HG03095 (cell line): Measurements from ENCODE around the gene NIPBL.
"Not testable (repeated sequence)": the region's sequence is repeated elsewhere in the genome, so short reads cannot be mapped to it uniquely, and the experiment has no call there.

Source experiments
- ATAC-seq: cut with Tn5 transposase; IDR thresholded peaks from one replicate; pipeline ENCODE4 v1.9.1; 2021; ENCODE audit warnings: moderate library complexity; ENCODE audit not compliant: unreplicated experiment

NIPBL gene

GRCh38 chr5:36878392-36879082 is 2.0 kb downstream of the NIPBL start:
- no peak for ATAC-seq

DNA sequence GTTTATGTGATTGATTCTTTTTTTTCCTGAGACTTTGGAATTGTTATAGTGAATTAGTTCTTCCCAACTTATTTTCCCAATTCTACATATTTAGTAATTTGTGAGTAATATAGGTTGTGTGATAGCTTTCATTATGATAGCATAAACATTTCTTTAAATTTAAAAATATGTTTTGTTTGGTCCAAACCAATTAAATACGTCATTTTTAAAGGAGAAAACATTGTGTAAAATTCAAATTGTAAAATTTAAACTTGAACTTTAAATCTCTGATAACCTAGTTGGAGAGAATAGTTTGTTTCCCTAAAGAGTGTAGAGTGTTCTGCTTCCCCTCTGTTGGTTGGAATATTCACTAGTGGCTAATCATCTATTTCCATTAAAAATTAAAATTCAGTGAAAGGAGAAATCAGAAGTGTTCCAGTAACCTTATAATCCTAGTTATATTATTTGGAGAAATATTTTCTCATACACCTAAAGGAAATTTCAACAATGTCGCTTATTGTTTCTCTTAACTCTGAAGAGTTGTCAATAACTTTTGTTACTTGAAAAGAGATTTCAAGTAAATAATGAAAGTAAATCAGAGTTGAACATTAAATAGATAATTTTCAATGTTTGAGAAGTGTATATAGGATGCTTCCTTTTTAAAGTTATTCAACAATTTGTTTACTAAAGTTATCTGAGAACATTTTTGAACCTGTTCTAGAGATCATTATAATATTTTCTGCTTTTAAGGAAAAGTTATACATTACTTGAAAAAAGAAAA is 2.9 kb downstream of the NIPBL start:
- no peak for ATAC-seq

DNA sequence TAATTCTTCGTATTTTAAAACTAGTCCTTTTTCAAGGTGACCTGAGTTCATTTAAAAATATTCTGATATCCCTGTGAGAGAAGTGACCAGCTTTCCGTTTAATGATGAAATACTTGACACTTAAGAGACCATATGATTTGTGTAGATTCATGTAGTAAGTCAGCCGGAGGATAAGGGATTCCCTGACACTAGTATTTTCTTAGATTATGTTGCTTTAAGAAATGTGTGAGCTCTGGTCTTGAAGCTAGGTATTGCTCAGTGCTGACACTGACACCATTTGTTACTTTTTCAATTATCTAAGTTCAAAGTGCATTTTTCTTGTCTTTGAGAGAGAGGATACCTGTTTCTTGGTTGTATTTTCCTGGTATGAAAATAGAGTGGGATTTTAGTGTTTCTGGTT is 4.2 kb downstream of the NIPBL start:
- ATAC-seq: no peak

- ATAC-seq: no peak
These were observed 4.7 kb downstream of the NIPBL start for GRCh38 chr5:36881304-36881703.

DNA sequence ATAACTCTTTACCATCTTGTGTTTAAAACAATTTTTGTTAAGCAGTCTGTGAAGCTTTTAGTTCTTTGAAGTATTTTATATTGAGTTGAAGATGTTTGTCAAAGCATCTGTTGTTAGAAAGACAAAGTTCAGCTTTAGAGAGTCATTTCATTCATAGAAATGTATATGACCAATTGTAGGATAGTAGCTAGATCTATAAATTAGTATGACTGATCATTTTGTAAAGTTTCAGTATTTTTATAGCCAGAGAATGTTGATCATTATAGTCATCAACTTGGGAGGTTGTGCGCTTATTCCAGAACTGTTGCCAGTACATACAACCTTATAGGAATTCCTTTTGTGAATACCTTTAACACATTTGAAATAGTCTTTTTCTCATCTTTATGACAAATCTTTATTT is 5.2 kb downstream of the NIPBL start:
- ATAC-seq: no peak

DNA sequence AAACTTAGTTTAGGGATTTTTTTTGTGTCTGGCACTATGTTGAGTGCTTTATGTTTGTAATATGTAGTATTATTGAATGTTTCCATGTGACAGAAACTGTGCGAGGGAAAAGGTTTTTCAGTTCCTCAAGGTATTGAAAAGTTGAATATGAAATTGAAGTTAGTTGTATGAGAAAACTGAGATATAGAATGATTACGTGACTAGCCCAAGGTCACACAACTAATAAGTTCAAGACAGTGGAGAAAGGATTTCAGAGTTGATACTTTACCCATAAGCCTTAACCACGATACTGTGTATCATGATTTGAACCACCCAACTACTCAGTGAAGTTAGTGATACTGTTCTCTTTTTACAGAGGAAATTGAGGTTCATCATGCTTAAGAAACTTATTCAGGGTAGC is 5.7 kb downstream of the NIPBL start:
- ATAC-seq: peak; percentile 46

- ATAC-seq: no peak
These were observed 7.4 kb downstream of the NIPBL start for GRCh38 chr5:36883894-36884462.

DNA sequence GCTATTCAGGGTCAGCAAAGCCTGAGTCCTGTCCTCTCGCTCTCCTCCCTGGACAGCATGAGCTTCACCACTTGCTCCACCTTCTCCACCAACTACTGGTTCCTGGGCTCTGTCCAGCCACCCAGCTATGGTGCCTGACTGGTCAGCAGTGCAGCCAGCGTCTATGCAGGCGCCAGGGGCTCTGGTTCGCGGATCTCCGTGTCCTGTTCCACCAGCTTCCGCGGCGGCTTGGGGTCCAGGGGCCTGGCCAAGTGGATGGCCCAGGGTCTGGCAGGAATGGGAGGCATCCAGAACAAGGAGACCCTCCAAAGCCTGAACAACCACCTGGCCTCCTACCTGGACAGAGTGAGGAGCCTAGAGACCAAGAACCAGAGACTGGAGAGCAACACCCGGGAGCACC is 8.6 kb downstream of the NIPBL start:
- no peak for ATAC-seq

DNA sequence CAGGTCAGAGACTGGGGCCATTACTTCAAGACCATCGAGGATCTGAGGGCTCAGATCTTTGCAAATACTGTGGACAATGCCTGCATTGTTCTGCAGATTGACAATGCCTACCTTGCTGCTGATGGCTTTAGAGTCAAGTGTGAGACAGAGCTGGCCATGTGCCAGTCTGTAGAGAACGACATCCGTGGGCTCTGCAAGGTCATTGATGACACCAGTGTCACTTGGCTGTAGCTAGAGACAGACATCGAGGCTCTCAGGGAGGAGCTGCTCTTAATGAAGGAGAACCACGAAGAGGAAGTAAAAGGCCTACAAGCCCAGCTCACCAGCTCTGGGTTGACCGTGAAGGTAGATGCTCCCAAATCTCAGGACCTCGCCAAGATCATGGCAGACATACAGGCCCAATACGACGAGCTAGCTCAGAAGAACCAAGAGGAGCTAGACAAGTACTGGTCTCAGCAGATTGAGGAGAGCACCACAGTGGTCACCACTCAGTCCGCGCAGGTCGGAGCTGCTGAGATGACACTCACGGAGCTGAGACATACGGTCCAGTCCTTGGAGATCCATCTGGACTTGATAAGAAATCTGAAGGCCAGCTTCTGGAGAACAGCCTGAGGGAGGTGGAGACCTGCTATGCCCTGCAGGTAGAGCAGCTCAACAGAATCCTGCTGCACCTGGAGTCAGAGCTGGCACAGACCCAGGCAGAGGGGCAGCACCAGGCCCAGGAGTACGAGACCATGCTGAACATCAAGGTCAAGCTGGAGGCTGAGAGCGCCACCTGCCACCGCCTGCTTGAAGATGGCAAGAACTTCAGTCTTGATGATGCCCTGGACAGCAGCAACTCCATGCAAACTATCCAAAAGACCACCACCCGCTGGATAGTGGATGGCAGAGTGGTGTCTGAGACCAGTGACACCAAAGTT is 9.3 kb downstream of the NIPBL start:
- no peak for ATAC-seq

DNA sequence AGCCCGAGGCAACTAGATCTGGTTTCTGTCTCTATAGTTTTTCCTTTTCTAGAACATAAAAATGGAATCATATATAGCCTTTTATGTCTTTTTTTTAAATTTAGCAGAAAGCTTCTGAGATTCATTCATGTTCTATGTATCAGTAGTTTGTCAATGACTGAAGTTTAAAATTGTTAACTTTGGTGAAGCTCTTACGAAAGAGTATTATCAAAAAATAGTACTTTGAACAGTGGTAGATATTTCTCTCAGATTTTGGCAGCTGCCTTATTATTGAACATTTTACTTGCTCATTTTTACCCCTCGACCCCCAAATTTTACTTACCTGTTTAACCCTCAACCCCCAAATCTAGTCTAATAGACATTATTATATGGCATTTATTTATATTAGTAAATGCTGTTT is 10.2 kb downstream of the NIPBL start:
- no peak for ATAC-seq

GRCh38 chr5:36887532-36887931 is 11.0 kb downstream of the NIPBL start:
- ATAC-seq: no peak

- ATAC-seq: no peak
These were observed 11.7 kb downstream of the NIPBL start for GRCh38 chr5:36888303-36888702.

GRCh38 chr5:36889264-36889663 is 12.7 kb downstream of the NIPBL start:
- no peak for ATAC-seq

- ATAC-seq: no peak
These were observed 14.7 kb downstream of the NIPBL start for GRCh38 chr5:36891266-36891665.

DNA sequence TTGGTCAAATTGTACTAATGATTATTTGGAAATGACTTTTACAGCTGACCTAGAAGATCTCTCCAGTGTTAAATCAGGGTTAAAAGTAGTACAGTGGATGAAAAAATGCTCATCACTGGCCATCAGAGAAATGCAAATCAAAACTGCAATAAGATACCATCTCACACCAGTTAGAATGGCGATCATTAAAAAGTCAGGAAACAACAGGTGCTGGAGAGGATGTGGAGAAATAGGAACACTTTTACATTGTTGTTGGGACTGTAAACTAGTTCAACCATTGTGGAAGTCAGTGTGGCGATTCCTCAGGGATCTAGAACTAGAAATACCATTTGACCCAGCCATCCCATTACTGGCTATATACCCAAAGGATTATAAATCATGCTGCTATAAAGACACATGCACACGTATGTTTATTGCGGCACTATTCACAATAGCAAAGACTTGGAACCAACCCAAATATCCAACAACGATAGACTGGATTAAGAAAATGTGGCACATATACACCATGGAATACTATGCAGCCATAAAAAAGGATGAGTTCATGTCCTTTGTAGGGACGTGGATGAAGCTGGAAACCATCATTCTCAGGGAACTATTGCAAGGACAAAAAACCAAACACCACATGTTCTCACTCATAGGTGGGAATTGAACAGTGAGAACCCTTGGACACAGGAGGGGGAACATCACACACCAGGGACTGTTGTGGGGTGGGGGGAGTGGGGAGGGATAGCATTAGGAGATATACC is 15.7 kb downstream of the NIPBL start:
- ATAC-seq: not testable (repeated sequence)

DNA sequence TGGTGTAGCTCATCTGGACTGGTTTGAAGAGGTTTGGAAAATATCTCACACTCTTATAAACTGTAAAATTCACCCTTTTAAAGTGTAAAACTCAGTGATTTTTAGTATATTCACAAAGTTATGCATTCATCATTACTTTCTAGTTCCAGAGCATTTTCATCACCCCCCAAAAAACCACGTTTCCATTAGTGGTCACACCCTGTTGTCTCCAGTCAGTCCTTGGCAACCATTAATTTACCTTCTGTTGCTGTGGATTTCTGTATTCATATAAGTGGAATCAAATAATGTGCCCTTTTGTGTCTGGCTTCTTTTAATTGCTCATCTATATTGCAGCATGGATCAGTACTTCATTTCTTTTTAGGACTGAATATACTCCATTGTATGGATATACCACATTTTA is 18.4 kb downstream of the NIPBL start:
- no peak for ATAC-seq

DNA sequence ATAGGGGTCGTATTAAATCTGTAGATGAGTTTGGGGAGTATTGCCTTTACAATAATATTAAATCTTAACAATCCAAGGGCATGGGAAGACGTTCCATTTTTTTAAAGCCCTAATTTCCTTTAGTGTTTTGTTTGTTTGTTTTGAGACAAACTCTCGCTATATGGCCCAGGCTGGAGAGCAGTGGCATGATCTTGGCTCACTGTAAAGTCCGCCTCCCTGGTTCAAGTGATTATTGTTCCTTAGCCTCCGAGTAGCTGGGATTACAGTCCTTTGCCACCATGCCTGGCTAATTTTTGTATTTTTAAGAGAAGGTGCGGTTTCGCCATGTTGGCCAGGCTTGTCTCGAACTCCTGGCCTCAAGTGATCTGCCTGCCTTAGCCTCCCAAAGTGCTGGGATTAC is 19.9 kb downstream of the NIPBL start:
- ATAC-seq: no peak

DNA sequence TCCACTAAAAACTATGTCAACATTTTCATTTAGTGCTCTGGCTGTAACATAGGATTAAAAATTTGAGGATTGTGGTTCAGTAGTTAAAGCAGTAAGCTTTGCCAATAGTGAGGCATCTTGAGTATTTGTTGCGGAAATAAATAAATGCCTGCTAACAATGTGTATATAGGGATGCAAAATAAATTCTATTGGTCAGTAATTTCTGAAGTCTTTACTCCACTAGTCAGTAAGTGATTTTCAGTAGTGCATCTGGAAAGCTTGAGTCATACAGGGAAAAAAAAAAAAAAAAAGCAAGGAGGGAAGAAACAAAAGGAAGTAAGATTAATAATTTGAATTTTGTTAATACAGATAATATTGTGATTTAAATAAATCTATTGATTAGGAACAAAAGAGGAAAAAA is 21.0 kb downstream of the NIPBL start:
- ATAC-seq: no peak

GRCh38 chr5:36899860-36900259 is 23.3 kb downstream of the NIPBL start:
- no peak for ATAC-seq

- ATAC-seq: no peak
These were observed 23.7 kb downstream of the NIPBL start for GRCh38 chr5:36900283-36900682.

DNA sequence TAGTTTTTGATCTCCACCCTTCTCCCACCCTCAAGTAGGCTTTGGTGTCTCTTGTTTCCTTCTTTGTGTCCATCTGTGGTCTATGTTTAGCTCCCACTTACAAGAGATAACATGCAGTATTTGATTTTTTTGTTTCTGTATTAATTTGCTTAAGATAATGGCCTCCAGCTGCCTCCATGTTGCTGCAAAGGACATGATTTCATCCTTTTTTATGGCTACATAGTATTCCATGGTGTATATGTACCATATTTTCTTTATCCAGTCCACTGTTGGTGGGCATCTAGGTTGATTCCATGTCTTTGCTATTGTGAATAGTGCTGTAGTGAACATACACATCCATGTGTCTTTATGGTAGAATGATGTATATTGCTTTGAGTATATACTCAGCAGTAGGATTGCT is 24.5 kb downstream of the NIPBL start:
- ATAC-seq: not testable (repeated sequence)
